ENCODE data around the gene C19orf67. TPM values are rescaled to one million over a fixed set of nuclear protein-coding genes. Genes with fewer than 3 reads are reported as not detected.
A peak's percentile ranks its signal among the peaks of the same experiment; 100 is the strongest.

The C19orf67 gene
- total and polyA plus RNA-seq, 2 of the 13 experiments (the other 11 are each of a cell fraction or from before 2014, with no cell fraction given): 0.11 to 0.32 TPM

DNA sequence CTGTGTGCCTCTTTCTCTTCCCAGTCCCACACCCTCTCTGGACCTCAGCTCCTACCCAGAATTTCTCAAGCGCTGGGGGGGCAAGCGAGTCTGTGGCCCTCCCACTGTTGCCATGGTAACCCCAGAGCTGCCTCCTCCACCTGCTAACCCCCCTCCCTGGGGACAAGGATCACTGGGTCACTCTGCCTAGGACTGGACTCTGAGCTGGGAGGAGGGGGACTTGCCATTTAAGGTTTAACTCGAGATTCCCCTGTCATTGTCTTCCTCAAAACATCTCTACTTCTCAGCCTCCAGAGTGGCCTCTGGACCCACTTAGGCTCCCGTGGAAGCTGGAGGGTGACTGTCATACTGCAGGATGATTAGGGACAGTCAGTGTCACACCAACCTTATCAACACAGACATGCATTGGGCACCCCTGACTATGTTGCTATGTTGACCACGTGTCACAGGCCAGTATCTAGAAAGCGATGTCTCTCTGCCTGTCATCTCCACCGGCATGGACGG, 25.9 kb downstream of the C19orf67 start (continued):
- TF ChIP-seq HDAC2 (CRISPR knock-in tag; IDR thresholded peaks at IDR 0.05): peak; percentile 70; the same call in 1 of the 2 replicates
- TF ChIP-seq SIN3B (IDR thresholded peaks at IDR 0.05; ENCODE audit: low read length): no peak
- no peak for TF ChIP-seq ZNF17 (CRISPR knock-in tag; IDR thresholded peaks at IDR 0.05)
- TF ChIP-seq ZFP82 (CRISPR knock-in tag; IDR thresholded peaks at IDR 0.05; ENCODE audit: borderline replicate concordance): no peak
- no peak for TF ChIP-seq ZBTB3 (CRISPR knock-in tag; IDR thresholded peaks at IDR 0.05; ENCODE audit: borderline replicate concordance, low read depth)
- no peak for TF ChIP-seq SAFB2 (CRISPR knock-in tag; IDR thresholded peaks at IDR 0.05; ENCODE audit: borderline replicate concordance, low read depth)
- 0 out of 2 replicates have a peak, but pooled peaks have one; percentile 30 for TF ChIP-seq ZNF292 (CRISPR knock-in tag; IDR thresholded peaks at IDR 0.05; ENCODE audit: borderline replicate concordance, low read depth)
- TF ChIP-seq ZKSCAN1 (IDR thresholded peaks at IDR 0.05; ENCODE audit: low read length): no peak
- TF ChIP-seq ETV6 (CRISPR knock-in tag; conservative IDR thresholded peaks at IDR 0.05): no peak
- TF ChIP-seq RXRB (CRISPR knock-in tag; IDR thresholded peaks at IDR 0.05; ENCODE audit: borderline replicate concordance): peak; percentile 79
- TF ChIP-seq ZNF646 (CRISPR knock-in tag; IDR thresholded peaks at IDR 0.05): no peak
- no peak for TF ChIP-seq TBX3 (IDR thresholded peaks at IDR 0.05; ENCODE audit: borderline replicate concordance)
- TF ChIP-seq MTF1 (CRISPR knock-in tag; IDR thresholded peaks at IDR 0.05): no peak
- TF ChIP-seq SKI (IDR thresholded peaks at IDR 0.05; ENCODE audit: partially characterized antibody): peak; percentile 38
- TF ChIP-seq ZFYVE20 (CRISPR knock-in tag; IDR thresholded peaks at IDR 0.05; ENCODE audit: borderline replicate concordance, low read depth): no peak
- TF ChIP-seq SAP130 (CRISPR knock-in tag; IDR thresholded peaks at IDR 0.05; ENCODE audit: low read depth): peak; percentile 86
- TF ChIP-seq MAF1 (CRISPR knock-in tag; IDR thresholded peaks at IDR 0.05; ENCODE audit: borderline replicate concordance): no peak
- TF ChIP-seq MED1 (CRISPR knock-in tag; IDR thresholded peaks at IDR 0.05): peak; percentile 18; the same call in 1 of the 2 replicates
- no peak for TF ChIP-seq ZNF776 (CRISPR knock-in tag; IDR thresholded peaks at IDR 0.05)
- no peak for TF ChIP-seq AKNA (CRISPR knock-in tag; IDR thresholded peaks at IDR 0.05; ENCODE audit: borderline replicate concordance)
